ENCODE results near the gene CCHCR1.
"Not testable (repeated sequence)": the region's sequence is repeated elsewhere in the genome, so short reads cannot be mapped to it uniquely, and the experiment has no call there.

GRCh38 chr6:31185695-31186051 is 28.1 kb upstream of the CCHCR1 start:
- TF ChIP-seq MEIS2 (IDR thresholded peaks at IDR 0.05; ENCODE audit: partially characterized antibody); CTCF (IDR thresholded peaks at IDR 0.05 in 2 of 3, conservative IDR thresholded peaks at IDR 0.05 in 1 of 3; ENCODE audit: insufficient read depth in 2 of 3, low read depth in 1 of 3, low read length in 3 of 3); HNRNPH1 (optimal IDR thresholded peaks at IDR 0.05; ENCODE audit: low read depth, low read length); ZNF431 (CRISPR knock-in tag; IDR thresholded peaks at IDR 0.05); EGR1 (conservative IDR thresholded peaks at IDR 0.05); CBX5 (IDR thresholded peaks at IDR 0.05; ENCODE audit: borderline replicate concordance, low read depth); SMC3 (conservative IDR thresholded peaks at IDR 0.05; ENCODE audit: insufficient read depth, low read depth, low read length); EZH2 (IDR thresholded peaks at IDR 0.05; ENCODE audit: borderline replicate concordance, low read depth, low read length); ZBTB33 (CRISPR knock-in tag; IDR thresholded peaks at IDR 0.05); POLR2AphosphoS5 (IDR thresholded peaks at IDR 0.05; ENCODE audit: control insufficient read depth, insufficient read depth, low read depth, low read length); USF2 (CRISPR knock-in tag; IDR thresholded peaks at IDR 0.05); RBM15 (IDR thresholded peaks at IDR 0.05; ENCODE audit: insufficient read depth, low read length); USF1 (CRISPR knock-in tag; IDR thresholded peaks at IDR 0.05): not testable (repeated sequence)
